Suprapubic skin (tissue), 4 donors: Measurements from ENCODE around the gene RIMBP2.

Source experiments
- CTCF ChIP-seq, 2 donors: fragments of 200-600 bp in 1 of 2; fragments of 450-650 bp in 1 of 2; sonication (generic) in 1 of 2; IDR thresholded peaks; one replicate each; pipeline ENCODE4 v1.5.1; 2016 to 2019; ENCODE audit warnings: antibody characterized with exemption in 2 of 2, mild to moderate bottlenecking in 1 of 2, moderate library complexity in 1 of 2
- EP300 ChIP-seq: sonication (generic); formaldehyde crosslinking; IDR thresholded peaks from one replicate; pipeline ENCODE4 v1.6.1; 2017; ENCODE audit warnings: antibody characterized with exemption
- POLR2A ChIP-seq, 2 donors: fragments of 450-650 bp; IDR thresholded peaks; one replicate each; pipeline ENCODE4 v1.6.1; 2017; ENCODE audit warnings: antibody characterized with exemption in 2 of 2, mild to moderate bottlenecking in 2 of 2, moderate library complexity in 2 of 2
- POLR2AphosphoS5 ChIP-seq, 3 donors: sonication (generic); formaldehyde crosslinking; IDR thresholded peaks; one replicate each; pipeline ENCODE4 v1.6.1; 2017; ENCODE audit warnings: antibody characterized with exemption in 3 of 3

- no peak for TF ChIP-seq CTCF (IDR thresholded peaks at IDR 0.05)
- TF ChIP-seq POLR2A (IDR thresholded peaks at IDR 0.05), result no peak
- no peak for TF ChIP-seq EP300
- TF ChIP-seq POLR2AphosphoS5 (IDR thresholded peaks at IDR 0.05), result no peak
Observed at GRCh38 chr12:130468186-130468585, 247.9 kb downstream of the RIMBP2 start.
